CD8-positive, alpha-beta memory T cell (primary cell): ENCODE data around the gene CDKN1A. TPM values are rescaled to one million over a fixed set of nuclear protein-coding genes. Genes with fewer than 3 reads are reported as not detected.

Experiments used
- CTCF ChIA-PET: fragments of 350-600 bp; sonication (Branson Sonifier 250); formaldehyde crosslinking; loops from one replicate; lab custom pipeline; 2021; ENCODE audit warnings: antibody characterized with exemption; lab: Charles Lee
- POLR2A ChIA-PET: fragments of 350-600 bp; sonication (Branson Sonifier 250); formaldehyde crosslinking; loops from one replicate; lab custom pipeline; 2021; ENCODE audit warnings: antibody characterized with exemption; lab: Charles Lee
- DNase-seq, 5 donors: peaks; one replicate each; pipeline versions ENCODE4 v3.0.0 to v3.0.0-alpha.2; 2020 to 2022; ENCODE audit warnings: mixed read lengths in 1 of 5
- H3K27ac ChIP-seq: one replicate; pipeline ENCODE4 v1.7.0; 2013; ENCODE audit warnings: low read depth, mild to moderate bottlenecking, low read length, moderate library complexity
- H3K27me3 ChIP-seq: 2 replicates; pipeline ENCODE4 v1.7.0; 2013; ENCODE audit warnings: low read length, mild to moderate bottlenecking; ENCODE audit not compliant: insufficient read depth, poor library complexity, severe bottlenecking
- H3K36me3 ChIP-seq: 2 replicates; pipeline ENCODE4 v1.7.0; 2013; ENCODE audit warnings: mild to moderate bottlenecking, low read length, moderate library complexity; ENCODE audit not compliant: insufficient read depth
- H3K4me1 ChIP-seq: 2 replicates; pipeline ENCODE4 v1.7.0; 2013; ENCODE audit warnings: mild to moderate bottlenecking, low read length, moderate library complexity; ENCODE audit not compliant: insufficient read depth
- H3K4me3 ChIP-seq: 2 replicates; pipeline ENCODE4 v1.7.0; 2013; ENCODE audit warnings: mild to moderate bottlenecking, low read length
- H3K9me3 ChIP-seq: 2 replicates; pipeline ENCODE4 v1.7.0; 2013; ENCODE audit warnings: mild to moderate bottlenecking, low read length
- H3K27ac Mint-ChIP-seq, 8 donors: one replicate each; pipeline ENCODE4 v1.8.0; 2020 to 2021; ENCODE audit warnings: mixed read lengths in 8 of 8, mild to moderate bottlenecking in 6 of 8, inconsistent platforms in 3 of 8, moderate library complexity in 3 of 8
- H3K27me3 Mint-ChIP-seq, 2 donors: one replicate each; pipeline ENCODE4 v1.8.0; 2020 to 2021; ENCODE audit warnings: mixed read lengths in 2 of 2, mild to moderate bottlenecking in 1 of 2, moderate library complexity in 1 of 2
- H3K36me3 Mint-ChIP-seq, 3 donors: one replicate each; pipeline ENCODE4 v1.8.0; 2020 to 2021; ENCODE audit warnings: mixed read lengths in 3 of 3, inconsistent platforms in 1 of 3, mild to moderate bottlenecking in 1 of 3
- H3K4me1 Mint-ChIP-seq, 3 donors: one replicate each; pipeline ENCODE4 v1.8.0; 2020 to 2021; ENCODE audit warnings: mixed read lengths in 3 of 3, inconsistent platforms in 1 of 3, mild to moderate bottlenecking in 1 of 3
- H3K4me3 Mint-ChIP-seq, 7 donors: one replicate each; pipeline ENCODE4 v1.8.0; 2020 to 2021; ENCODE audit warnings: mixed read lengths in 7 of 7, mild to moderate bottlenecking in 6 of 7, moderate library complexity in 4 of 7, inconsistent platforms in 2 of 7
- H3K9me3 Mint-ChIP-seq, 5 donors: one replicate each; pipeline ENCODE4 v1.8.0; 2020 to 2022; ENCODE audit warnings: mixed read lengths in 5 of 5, mild to moderate bottlenecking in 3 of 5, moderate library complexity in 2 of 5, inconsistent platforms in 1 of 5
- polyA plus RNA-seq: library from polyadenylated mRNA; unstranded; fragments of 300-500 nt; fragmentation: Illumina TruSeq; gene quantifications from one replicate; pipeline ENCODE4 v1.2.3, GENCODE V29; 2021
- total RNA-seq, 2 experiments: library from RNA; stranded (reverse); gene quantifications; one replicate each; pipeline ENCODE4 v1.2.3, GENCODE V29; 2021

CDKN1A gene
- total RNA-seq (10 to 100 TPM; 64.7 to 66.4 TPM), polyA plus RNA-seq (1.6 TPM)

- peak within 1 kb of the TSS; percentile 72 for H3K27ac ChIP-seq
Measured at GRCh38 chr6:36678488-36679042, at the start of gene CDKN1A. CDKN1A (plus strand) TSS chr6:36678714; CDS start chr6:36684102, 5,388 bp downstream.

GRCh38 chr6:36629784-36630183 lies 48.7 kb upstream of the CDKN1A start:
- no peaks in the 10 kb centered on the region for H3K9me3 ChIP-seq
- Mint-ChIP-seq H3K27me3 (no peaks in the 10 kb centered on the region), H3K36me3 (no peaks in the 10 kb centered on the region), H3K27ac (peak overlapping the region in 1 of 8 donors; percentile 2), H3K4me3 (no peak overlapping the region), H3K9me3 (no peaks in the 10 kb centered on the region), H3K4me1 (no peaks in the 10 kb centered on the region)
- CTCF ChIA-PET, result interaction anchor here (3.1 kb wide), 1 partner anchor 50 kb away, joined by 9 read pairs; no protein-coding TSS in a partner anchor
- POLR2A ChIA-PET, result no interaction called here
- no peaks in the 10 kb centered on the region for H3K36me3 ChIP-seq
- no peaks in the 10 kb centered on the region for H3K4me1 ChIP-seq
- H3K27ac ChIP-seq, result no peak overlapping the region
- no peak for DNase-seq
- no peak overlapping the region for H3K4me3 ChIP-seq
- no peaks in the 10 kb centered on the region for H3K27me3 ChIP-seq

More at GRCh38 chr6:36678488-36679042, at the start of gene CDKN1A:
- H3K4me3 Mint-ChIP-seq, result peak within 1 kb of the TSS; percentile 87 to 100 (median 95)
- no peaks in the 10 kb centered on the region for H3K27me3 ChIP-seq
- H3K9me3 Mint-ChIP-seq, result peaks cover 0 to 3% (median 0%) of the 10 kb centered on the region in 5 donors
- peak within 1 kb of the TSS; percentile 82 for H3K4me3 ChIP-seq
- H3K27me3 Mint-ChIP-seq, result peaks cover 0 to 6% of the 10 kb centered on the region in 2 donors
- H3K36me3 ChIP-seq, result no peaks in the 10 kb centered on the region
- peak; percentile 58 to 82 (median 69) for DNase-seq
- H3K4me1 ChIP-seq, result peaks cover 35% of the 10 kb centered on the region
- peaks cover 21 to 30% (median 29%) of the 10 kb centered on the region in 3 donors for H3K4me1 Mint-ChIP-seq
- H3K9me3 ChIP-seq, result no peaks in the 10 kb centered on the region
- ChIA-PET POLR2A (interaction anchor here (0.6 kb wide), 1 partner anchor 1996 kb away, joined by 3 read pairs; no protein-coding TSS in a partner anchor), CTCF (interaction anchor here (0.7 to 2.8 kb wide), 8 partner anchors 9 to 255 kb away, joined by 3 to 12 read pairs (median 4); no protein-coding TSS in a partner anchor)
- peaks cover 0 to 6% (median 0%) of the 10 kb centered on the region in 3 donors for H3K36me3 Mint-ChIP-seq
- H3K27ac Mint-ChIP-seq, result peak within 1 kb of the TSS; percentile 68 to 98 (median 96)

- no peaks in the 10 kb centered on the region for H3K4me1 Mint-ChIP-seq
- Histone ChIP-seq H3K36me3 (no peaks in the 10 kb centered on the region), H3K4me3 (no peak overlapping the region), H3K4me1 (no peaks in the 10 kb centered on the region), H3K27ac (no peak overlapping the region), H3K9me3 (no peaks in the 10 kb centered on the region), H3K27me3 (no peaks in the 10 kb centered on the region)
- H3K4me3 Mint-ChIP-seq, result no peak overlapping the region
- ChIA-PET CTCF (interaction anchor here (0.6 to 1.1 kb wide), 2 partner anchors 23 to 135 kb away, joined by 3 read pairs; no protein-coding TSS in a partner anchor), POLR2A (no interaction called here)
- no peaks in the 10 kb centered on the region for H3K9me3 Mint-ChIP-seq
- no peaks in the 10 kb centered on the region for H3K36me3 Mint-ChIP-seq
- no peak for DNase-seq
- no peak overlapping the region for H3K27ac Mint-ChIP-seq
- no peaks in the 10 kb centered on the region for H3K27me3 Mint-ChIP-seq
Measured at GRCh38 chr6:36631326-36632011, 47.0 kb upstream of the CDKN1A start.

- Mint-ChIP-seq H3K4me1 (no peaks in the 10 kb centered on the region), H3K27ac (no peak overlapping the region), H3K27me3 (no peaks in the 10 kb centered on the region), H3K9me3 (no peaks in the 10 kb centered on the region), H3K4me3 (no peak overlapping the region), H3K36me3 (no peaks in the 10 kb centered on the region)
- Histone ChIP-seq H3K9me3 (no peaks in the 10 kb centered on the region), H3K27ac (no peak overlapping the region), H3K27me3 (no peaks in the 10 kb centered on the region), H3K36me3 (no peaks in the 10 kb centered on the region), H3K4me1 (no peaks in the 10 kb centered on the region), H3K4me3 (no peak overlapping the region)
- no peak for DNase-seq
- CTCF ChIA-PET, result no interaction called here
- POLR2A ChIA-PET, result no interaction called here
Measured at GRCh38 chr6:36633370-36633769, 45.1 kb upstream of the CDKN1A start.

GRCh38 chr6:36633915-36634314 lies 44.6 kb upstream of the CDKN1A start:
- no peaks in the 10 kb centered on the region for H3K4me1 Mint-ChIP-seq
- ChIA-PET POLR2A (no interaction called here), CTCF (no interaction called here)
- DNase-seq, result no peak
- H3K27me3 ChIP-seq, result no peaks in the 10 kb centered on the region
- no peak overlapping the region for H3K27ac ChIP-seq
- no peaks in the 10 kb centered on the region for H3K27me3 Mint-ChIP-seq
- H3K9me3 ChIP-seq, result no peaks in the 10 kb centered on the region
- H3K4me1 ChIP-seq, result no peaks in the 10 kb centered on the region
- no peaks in the 10 kb centered on the region for H3K36me3 ChIP-seq
- no peak overlapping the region for H3K4me3 Mint-ChIP-seq
- H3K4me3 ChIP-seq, result no peak overlapping the region
- peak overlapping the region in 1 of 8 donors; percentile 47 for H3K27ac Mint-ChIP-seq
- no peaks in the 10 kb centered on the region for H3K36me3 Mint-ChIP-seq
- H3K9me3 Mint-ChIP-seq, result no peaks in the 10 kb centered on the region

GRCh38 chr6:36634317-36635108 lies 44.0 kb upstream of the CDKN1A start:
- Mint-ChIP-seq H3K27me3 (no peaks in the 10 kb centered on the region), H3K27ac (no peak overlapping the region), H3K36me3 (no peaks in the 10 kb centered on the region), H3K4me1 (no peaks in the 10 kb centered on the region), H3K9me3 (no peaks in the 10 kb centered on the region), H3K4me3 (no peak overlapping the region)
- no peaks in the 10 kb centered on the region for H3K4me1 ChIP-seq
- no peaks in the 10 kb centered on the region for H3K27me3 ChIP-seq
- DNase-seq, result no peak
- CTCF ChIA-PET, result no interaction called here
- no peaks in the 10 kb centered on the region for H3K9me3 ChIP-seq
- no peak overlapping the region for H3K4me3 ChIP-seq
- H3K27ac ChIP-seq, result no peak overlapping the region
- H3K36me3 ChIP-seq, result no peaks in the 10 kb centered on the region
- POLR2A ChIA-PET, result no interaction called here

- no peaks in the 10 kb centered on the region for H3K4me1 ChIP-seq
- H3K27ac ChIP-seq, result no peak overlapping the region
- no peaks in the 10 kb centered on the region for H3K9me3 Mint-ChIP-seq
- H3K9me3 ChIP-seq, result no peaks in the 10 kb centered on the region
- H3K27me3 ChIP-seq, result no peaks in the 10 kb centered on the region
- ChIA-PET POLR2A (no interaction called here), CTCF (interaction anchor here (1.4 kb wide), 1 partner anchor 123 kb away, joined by 4 read pairs; no protein-coding TSS in a partner anchor)
- no peak overlapping the region for H3K27ac Mint-ChIP-seq
- H3K36me3 Mint-ChIP-seq, result no peaks in the 10 kb centered on the region
- no peaks in the 10 kb centered on the region for H3K27me3 Mint-ChIP-seq
- H3K4me3 ChIP-seq, result no peak overlapping the region
- no peak overlapping the region for H3K4me3 Mint-ChIP-seq
- no peaks in the 10 kb centered on the region for H3K36me3 ChIP-seq
- DNase-seq, result no peak
- H3K4me1 Mint-ChIP-seq, result no peaks in the 10 kb centered on the region
Measured at GRCh38 chr6:36636283-36636682, 42.2 kb upstream of the CDKN1A start.
